HG02981 (cell line): ENCODE measurements around the gene PARD3B.

Experiments used
- ATAC-seq: cut with Tn5 transposase; IDR thresholded peaks from one replicate; pipeline ENCODE4 v1.9.1; 2021; ENCODE audit warnings: mild to moderate bottlenecking, moderate library complexity; ENCODE audit not compliant: unreplicated experiment

Gene PARD3B

DNA sequence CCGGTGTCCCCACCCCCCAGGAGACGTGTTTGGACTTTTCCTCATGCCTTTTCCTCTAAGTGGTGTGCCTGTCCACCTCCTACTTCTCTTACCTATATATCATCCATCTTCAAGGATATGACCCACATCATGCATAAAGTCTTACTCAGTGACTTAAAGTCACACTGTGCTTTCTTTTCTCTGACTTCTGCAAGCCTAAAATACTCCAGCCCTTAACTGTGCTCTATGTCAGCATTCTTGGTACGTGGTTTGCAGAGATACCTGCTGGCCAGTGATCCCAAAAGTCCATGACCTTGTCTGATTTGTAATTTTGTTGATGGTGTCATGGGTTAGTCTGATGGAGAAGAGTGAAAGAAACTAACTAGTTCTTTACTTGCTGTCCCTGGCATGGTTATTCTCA lies 743.4 kb downstream of the PARD3B start:
- no peak for ATAC-seq

- ATAC-seq, result no peak
These were observed 745.0 kb downstream of the PARD3B start for GRCh38 chr2:205290299-205290698.

DNA sequence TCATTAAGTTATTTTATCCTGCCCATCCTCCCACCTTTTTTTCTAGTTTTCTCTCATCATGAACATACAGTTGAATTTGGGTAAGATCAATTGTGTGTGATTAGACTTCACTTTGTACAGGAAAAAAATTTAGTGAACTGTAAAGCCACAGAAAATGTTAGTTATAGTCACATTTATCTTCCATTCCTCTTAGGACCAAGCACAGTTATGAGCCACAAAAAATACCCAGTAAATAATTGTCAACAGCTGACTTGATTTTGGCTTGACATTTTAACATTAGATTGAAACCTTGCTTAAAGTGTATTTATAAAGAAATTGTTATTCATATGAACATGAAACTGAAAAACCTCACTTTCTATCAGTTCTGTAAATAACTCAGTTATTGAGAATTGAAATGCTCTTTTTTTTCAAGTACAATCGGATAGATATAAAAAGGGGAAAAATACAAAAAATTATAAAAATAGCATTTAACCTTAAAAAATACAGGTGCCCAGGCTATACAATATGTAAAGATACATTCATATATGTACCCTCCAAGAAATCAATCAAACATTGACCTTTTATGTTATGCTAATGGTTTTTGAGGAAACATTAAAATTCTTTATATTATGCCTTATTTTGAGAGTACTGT lies 747.5 kb downstream of the PARD3B start:
- ATAC-seq, result no peak

GRCh38 chr2:205293559-205293958 lies 748.3 kb downstream of the PARD3B start:
- ATAC-seq, result no peak

DNA sequence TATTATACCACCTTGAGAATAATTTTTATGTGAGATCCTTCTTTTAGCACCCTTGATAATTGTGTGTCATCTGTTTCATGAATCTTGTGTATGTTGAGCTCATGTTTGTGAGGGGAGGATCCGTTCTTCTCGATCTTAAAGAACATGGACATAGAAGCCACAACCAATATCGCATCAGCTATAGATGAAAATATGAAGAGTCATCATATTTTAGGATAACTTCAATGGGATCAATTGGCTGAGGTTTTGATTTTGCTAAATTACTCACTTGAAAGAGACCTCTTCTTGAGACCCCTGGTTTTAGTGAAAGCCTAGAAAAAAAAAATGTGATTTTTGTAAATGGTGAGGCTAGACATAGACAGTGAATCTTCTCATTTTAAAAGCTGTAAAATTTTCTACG lies 751.7 kb downstream of the PARD3B start:
- no peak for ATAC-seq

- ATAC-seq, result no peak
These were observed 752.1 kb downstream of the PARD3B start for GRCh38 chr2:205297368-205297767.

GRCh38 chr2:205297846-205298245 lies 752.6 kb downstream of the PARD3B start:
- no peak for ATAC-seq

GRCh38 chr2:205311201-205311600 lies 765.9 kb downstream of the PARD3B start:
- no peak for ATAC-seq

DNA sequence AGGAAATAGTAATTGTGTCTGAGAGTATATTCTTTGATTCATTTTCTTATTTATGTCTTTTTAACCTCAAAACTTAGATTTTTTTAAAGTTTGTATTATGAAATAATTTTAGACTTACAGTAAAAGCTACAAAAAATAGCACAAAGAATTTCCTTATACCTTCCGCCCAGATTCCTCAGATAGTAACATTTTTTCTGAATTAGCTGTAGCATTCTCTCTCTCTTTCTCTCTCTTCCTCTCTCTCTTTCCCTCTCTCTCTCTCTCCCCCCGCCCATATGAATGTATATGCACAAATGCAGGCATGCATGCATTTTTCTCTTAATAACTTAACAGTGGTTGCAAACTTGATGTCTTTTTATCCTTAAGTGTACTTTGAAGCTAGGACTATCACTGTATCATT lies 776.0 kb downstream of the PARD3B start:
- no peak for ATAC-seq

- ATAC-seq, result peak; percentile 45
These were observed 778.7 kb downstream of the PARD3B start for GRCh38 chr2:205323929-205324328.

DNA sequence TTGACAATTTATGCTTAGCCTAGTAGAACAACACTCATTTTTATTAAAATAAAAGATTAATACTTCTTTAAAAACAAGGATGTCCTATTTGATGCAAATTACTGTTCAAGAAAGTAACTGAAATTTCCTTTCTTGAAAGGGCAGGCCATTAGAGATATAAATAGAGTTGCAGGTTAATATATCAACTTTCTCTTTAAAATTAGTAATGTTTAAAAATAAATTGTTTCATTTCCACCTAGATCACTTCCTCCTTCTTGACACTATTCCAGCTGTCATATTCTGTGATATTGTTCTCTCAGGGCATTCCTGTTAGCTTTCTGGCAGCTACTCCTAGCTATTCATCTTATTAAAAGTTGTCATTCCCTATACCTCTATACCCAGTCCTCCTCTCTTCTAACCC lies 779.1 kb downstream of the PARD3B start:
- ATAC-seq, result peak; percentile 78

DNA sequence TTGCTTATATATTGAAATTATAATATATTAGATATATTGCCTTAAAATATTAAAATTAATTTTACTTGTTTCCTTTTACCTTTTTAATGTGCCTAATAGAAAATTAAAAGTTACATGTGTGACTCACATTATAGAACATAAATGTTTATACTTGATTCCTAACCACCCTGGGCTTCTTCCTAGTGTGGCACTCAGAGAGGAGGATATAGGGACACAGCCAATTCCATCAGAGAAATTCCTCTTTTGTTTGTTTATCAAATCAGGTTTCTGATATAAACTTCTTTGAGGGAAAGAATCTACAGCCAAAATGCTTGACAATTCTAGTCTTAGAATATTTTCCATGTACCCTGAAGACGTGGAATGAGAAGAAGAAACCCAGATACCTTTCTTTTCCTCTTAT lies 788.1 kb downstream of the PARD3B start:
- ATAC-seq, result no peak

GRCh38 chr2:205337274-205337673 lies 792.0 kb downstream of the PARD3B start:
- ATAC-seq, result no peak

GRCh38 chr2:205338156-205338555 lies 792.9 kb downstream of the PARD3B start:
- ATAC-seq, result no peak

- ATAC-seq, result no peak
These were observed 797.8 kb downstream of the PARD3B start for GRCh38 chr2:205343103-205343502.

- ATAC-seq, result no peak
These were observed 801.4 kb downstream of the PARD3B start for GRCh38 chr2:205346649-205347048.

DNA sequence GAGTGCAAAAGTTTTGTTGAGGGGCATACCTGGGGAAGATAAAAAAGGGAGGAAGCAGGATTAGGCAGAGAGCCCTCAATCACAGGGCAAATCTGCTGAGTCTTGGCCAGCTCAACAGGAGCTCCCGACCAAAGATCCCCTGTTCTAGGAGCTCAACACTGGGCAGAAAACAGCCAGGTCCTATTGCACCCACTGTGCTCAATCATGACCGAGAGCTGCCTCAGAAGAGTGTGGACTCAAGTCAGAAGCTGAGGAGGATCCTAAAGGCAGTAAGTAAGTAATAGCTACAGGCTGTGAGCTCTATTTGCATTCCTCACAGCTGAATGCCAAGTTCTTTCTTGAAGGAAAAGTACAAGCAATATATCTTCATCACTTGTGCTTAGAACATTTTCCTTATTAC lies 802.6 kb downstream of the PARD3B start:
- no peak for ATAC-seq

DNA sequence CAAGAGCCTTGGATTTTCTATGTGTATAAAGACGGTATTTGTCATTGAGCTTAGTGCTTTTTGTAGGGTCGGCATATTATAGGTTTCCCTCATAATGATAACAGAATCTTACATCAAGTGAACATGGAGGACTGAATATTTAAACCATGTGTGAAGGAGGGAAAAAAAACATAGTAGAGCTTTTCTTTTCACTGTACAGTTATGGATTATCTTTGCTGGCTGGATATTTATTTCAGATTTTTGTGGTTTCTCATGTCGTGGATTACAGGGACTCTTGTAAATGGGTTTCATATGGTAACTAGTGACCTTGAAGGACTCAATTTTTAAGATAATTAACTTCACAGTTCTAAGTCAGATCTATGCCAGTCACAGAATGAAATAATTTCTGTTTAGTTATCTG lies 806.8 kb downstream of the PARD3B start:
- no peak for ATAC-seq

DNA sequence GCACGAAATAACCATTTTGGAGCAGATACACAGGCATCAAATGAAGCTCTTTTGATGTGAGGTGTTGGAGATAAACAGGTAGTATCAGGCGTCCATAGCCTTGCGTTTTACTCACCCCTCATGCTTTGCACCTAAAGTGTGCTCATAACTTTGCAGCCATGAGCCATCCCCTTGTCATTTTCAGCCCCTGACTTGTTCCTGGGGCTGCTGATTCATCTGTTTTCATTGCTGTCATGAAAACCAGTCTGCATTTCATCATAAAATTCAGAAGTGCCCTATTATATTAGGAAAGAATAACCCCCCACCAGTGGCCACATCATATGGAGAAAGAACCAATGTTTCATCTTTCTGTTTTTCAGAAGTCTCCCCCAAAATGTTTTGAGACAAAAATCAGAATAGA lies 807.3 kb downstream of the PARD3B start:
- ATAC-seq, result no peak

- no peak for ATAC-seq
These were observed 812.5 kb downstream of the PARD3B start for GRCh38 chr2:205357732-205358131.

DNA sequence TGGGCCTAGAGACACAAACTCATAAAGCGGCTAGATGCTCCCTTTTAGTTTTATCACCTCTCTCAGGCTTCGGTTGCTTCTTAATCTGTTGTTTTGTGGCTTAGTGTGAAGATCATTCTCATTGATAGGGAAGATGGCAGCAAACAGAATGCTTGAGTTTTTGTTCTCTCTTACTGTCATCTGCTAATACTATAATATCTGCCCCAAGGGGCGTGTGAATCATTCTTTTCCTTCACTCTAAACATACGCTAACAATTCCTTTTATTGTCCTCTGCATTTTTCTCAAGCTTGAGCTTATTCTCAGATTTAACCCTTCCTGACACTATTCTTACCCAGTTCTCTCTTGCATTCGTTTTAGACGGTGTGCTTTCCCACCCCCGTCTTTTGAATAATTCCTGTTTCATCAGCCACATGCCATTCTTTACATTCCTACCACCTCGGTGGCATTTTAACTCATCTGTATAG lies 813.1 kb downstream of the PARD3B start:
- ATAC-seq, result no peak

DNA sequence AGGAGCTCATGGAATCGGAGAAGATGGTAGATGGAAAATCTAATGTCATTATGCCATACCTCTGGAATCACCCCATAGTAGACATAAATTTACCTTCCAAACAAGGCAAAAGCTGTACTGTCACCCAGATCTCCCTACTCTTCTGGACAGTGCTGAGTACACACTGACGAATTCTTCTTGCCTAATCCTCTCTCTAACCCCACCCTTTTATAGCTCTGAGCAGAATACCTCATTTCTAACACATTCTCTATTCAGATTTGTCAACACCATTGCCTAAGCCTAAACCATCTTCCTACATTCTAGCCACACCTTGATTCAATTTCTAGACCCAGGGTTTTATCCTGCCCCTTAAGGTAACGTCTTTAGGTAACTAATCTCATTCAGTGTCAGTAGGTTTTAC lies 816.0 kb downstream of the PARD3B start:
- no peak for ATAC-seq

- ATAC-seq, result no peak
These were observed 816.7 kb downstream of the PARD3B start for GRCh38 chr2:205361970-205362369.
